Stimulated activated effector memory CD8-positive, alpha-beta T cell treated with anti-CD3 and anti-CD28 coated beads, Interleukin-12 subunit alpha, Interleukin-12 subunit beta, amount 100 ng/mL, for 72 hours (primary cell): ENCODE results near the gene ZW10.
"Not testable (repeated sequence)": the region's sequence is repeated elsewhere in the genome, so short reads cannot be mapped to it uniquely, and the experiment has no call there.

Source experiments
- ATAC-seq: fragments of 150-1000 bp; cut with Tn5 transposase; 2 replicates; pipeline ENCODE4 v1.10.0; 2021
- DNase-seq, 2 donors: peaks; one replicate each; pipeline ENCODE4 v3.0.0; 2021 to 2022; ENCODE audit warnings: low spot score in 2 of 2
- H3K27ac Mint-ChIP-seq: one replicate; pipeline ENCODE4 v1.8.0; 2022; ENCODE audit warnings: mild to moderate bottlenecking, mixed read lengths
- H3K36me3 Mint-ChIP-seq: one replicate; pipeline ENCODE4 v1.8.0; 2022; ENCODE audit warnings: mild to moderate bottlenecking, mixed read lengths
- H3K4me1 Mint-ChIP-seq: one replicate; pipeline ENCODE4 v1.8.0; 2022; ENCODE audit warnings: mixed read lengths
- H3K4me3 Mint-ChIP-seq: one replicate; pipeline ENCODE4 v1.8.0; 2022; ENCODE audit warnings: mild to moderate bottlenecking, mixed read lengths
- H3K9me3 Mint-ChIP-seq: one replicate; pipeline ENCODE4 v1.8.0; 2022; ENCODE audit warnings: mixed read lengths

Gene ZW10, protein sequence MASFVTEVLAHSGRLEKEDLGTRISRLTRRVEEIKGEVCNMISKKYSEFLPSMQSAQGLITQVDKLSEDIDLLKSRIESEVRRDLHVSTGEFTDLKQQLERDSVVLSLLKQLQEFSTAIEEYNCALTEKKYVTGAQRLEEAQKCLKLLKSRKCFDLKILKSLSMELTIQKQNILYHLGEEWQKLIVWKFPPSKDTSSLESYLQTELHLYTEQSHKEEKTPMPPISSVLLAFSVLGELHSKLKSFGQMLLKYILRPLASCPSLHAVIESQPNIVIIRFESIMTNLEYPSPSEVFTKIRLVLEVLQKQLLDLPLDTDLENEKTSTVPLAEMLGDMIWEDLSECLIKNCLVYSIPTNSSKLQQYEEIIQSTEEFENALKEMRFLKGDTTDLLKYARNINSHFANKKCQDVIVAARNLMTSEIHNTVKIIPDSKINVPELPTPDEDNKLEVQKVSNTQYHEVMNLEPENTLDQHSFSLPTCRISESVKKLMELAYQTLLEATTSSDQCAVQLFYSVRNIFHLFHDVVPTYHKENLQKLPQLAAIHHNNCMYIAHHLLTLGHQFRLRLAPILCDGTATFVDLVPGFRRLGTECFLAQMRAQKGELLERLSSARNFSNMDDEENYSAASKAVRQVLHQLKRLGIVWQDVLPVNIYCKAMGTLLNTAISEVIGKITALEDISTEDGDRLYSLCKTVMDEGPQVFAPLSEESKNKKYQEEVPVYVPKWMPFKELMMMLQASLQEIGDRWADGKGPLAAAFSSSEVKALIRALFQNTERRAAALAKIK

DNA sequence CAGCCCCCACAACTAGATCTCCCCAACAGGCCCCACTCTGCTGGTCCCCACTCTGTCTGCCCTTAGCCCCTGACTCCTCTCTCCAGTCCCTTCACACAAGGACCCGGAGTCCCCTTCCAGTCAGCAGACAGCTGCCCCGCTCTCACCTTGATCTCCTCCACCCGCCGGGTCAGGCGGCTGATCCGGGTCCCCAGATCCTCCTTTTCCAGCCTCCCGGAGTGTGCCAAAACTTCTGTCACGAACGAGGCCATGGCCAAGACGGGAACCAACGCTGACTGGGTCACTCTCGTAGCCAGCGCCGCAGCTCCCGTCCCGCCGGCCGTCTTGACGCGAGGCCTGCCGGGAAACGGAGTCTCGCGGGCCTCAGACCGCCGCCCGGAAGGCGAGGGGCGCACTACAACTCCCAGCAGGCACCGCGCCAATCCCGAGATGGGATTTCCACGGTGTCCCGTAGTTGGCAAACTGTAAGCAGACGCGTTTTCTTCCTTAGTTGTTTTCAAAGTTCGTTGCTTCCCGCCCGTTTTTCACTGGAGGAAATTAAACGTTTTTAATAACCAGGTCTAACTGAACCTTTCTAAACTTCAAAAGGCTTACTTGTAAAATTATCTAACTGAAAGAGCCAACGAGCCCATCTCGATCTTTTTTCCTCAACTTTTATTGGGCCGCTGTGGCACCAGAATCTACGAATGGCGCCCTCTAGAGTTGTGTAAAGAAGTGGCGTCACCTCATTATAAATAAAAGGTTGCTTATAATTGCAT lies at the start of gene ZW10:
Gene ZW10, minus strand, starts transcription at position 277 of the 758 bp plus-strand sequence. Its CDS starts 26 bp downstream, at position 251.
- Mint-ChIP-seq H3K4me1 (peaks cover 25% of the 10 kb centered on the region), H3K9me3 (no peaks in the 10 kb centered on the region), H3K4me3 (peak within 1 kb of the TSS; percentile 100), H3K36me3 (peaks cover 35% of the 10 kb centered on the region), H3K27ac (peak within 1 kb of the TSS; percentile 98)
- DNase-seq (peak; percentile 84 to 94), ATAC-seq (peak; percentile 99)

DNA sequence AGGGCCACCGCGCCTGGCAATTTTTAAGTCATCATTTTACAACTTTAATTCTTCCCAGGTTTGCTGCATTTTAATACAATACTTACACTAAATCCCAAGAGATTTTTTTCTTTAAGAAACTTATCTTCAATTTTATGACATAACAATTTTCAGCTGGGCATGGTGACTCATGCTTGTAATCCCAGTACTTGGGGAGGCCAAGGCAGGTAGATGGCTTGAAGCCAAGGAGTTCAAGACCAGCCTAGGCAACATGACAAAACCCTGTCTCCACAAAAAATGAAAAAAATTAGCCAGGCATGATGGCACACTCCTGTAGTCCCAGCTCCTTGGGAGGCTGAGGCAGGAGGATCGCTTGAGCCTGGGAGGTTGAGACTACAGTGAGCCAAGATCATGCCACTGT lies 44.9 kb upstream of the ZW10 start:
- Mint-ChIP-seq H3K36me3 (peaks cover 88% of the 10 kb centered on the region), H3K27ac (no peak overlapping the region), H3K4me1 (no peaks in the 10 kb centered on the region), H3K9me3 (no peaks in the 10 kb centered on the region), H3K4me3 (no peak overlapping the region)
- ATAC-seq (no peak), DNase-seq (no peak)

DNA sequence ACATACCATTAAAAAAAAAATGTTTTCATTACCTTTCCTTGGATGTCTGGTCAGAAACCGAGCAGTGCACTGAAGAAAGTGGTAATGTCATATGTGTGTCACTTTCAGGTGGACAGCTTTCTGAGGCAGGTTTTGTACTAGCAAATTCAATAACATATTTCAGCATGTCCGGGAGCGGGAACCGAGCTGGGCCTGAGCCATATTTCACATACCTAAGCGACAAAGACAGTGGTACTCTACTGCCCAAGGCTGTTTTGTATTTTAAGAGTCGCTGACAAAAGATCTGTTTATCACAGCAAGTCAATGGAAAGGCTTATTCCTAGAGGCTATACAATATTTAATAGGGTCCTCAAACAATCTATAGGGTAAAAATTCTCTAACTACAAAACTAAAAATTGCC lies 44.1 kb upstream of the ZW10 start:
- DNase-seq (no peak), ATAC-seq (no peak)
- Mint-ChIP-seq H3K36me3 (peaks cover 88% of the 10 kb centered on the region), H3K4me3 (no peak overlapping the region), H3K4me1 (no peaks in the 10 kb centered on the region), H3K9me3 (no peaks in the 10 kb centered on the region), H3K27ac (no peak overlapping the region)

DNA sequence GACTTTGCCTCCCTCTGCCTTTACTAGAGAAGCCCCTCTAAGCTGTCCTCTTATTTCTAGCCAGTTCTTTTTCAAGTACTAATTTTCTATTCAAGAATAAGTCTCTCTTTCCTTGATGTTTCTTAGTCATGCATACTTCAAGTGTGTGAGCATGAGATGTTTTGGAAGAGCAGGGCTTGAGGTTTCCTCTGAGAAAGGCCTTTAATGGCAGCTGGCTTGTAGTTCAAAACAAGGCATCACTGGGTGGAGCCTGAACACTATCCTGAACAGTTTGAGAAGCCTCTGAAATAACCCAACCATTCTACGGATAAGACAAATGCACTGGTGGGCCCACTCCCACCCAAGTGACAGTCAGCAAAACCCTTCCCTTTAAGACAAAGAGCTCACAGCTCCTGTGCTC lies 43.7 kb upstream of the ZW10 start:
- no peak for ATAC-seq
- no peak overlapping the region for H3K27ac Mint-ChIP-seq
- peaks cover 88% of the 10 kb centered on the region for H3K36me3 Mint-ChIP-seq
- H3K4me1 Mint-ChIP-seq, result no peaks in the 10 kb centered on the region
- DNase-seq, result no peak
- H3K4me3 Mint-ChIP-seq, result no peak overlapping the region
- no peaks in the 10 kb centered on the region for H3K9me3 Mint-ChIP-seq

DNA sequence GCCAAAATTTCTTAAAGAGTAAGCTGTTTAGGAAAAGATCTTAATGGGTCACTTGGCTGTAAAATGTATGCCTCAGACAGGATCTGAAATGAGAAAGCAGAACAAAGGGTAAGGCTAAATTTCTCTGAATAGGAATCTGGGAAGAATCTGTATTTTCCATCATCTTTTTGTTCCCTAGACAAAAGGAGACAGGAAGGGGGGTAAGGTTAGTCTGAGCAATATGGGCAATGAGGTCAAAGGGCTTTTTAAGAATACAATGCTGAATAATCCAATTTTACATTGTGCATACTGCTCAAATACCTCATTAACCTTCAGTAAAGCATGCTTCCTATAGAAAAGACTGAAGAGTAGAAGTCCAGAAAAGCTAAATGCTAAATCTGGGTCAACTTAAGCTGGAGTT lies 40.7 kb upstream of the ZW10 start:
- Mint-ChIP-seq H3K4me1 (no peaks in the 10 kb centered on the region), H3K36me3 (peaks cover 88% of the 10 kb centered on the region), H3K9me3 (no peaks in the 10 kb centered on the region), H3K27ac (peak overlapping the region; percentile 35), H3K4me3 (no peak overlapping the region)
- DNase-seq (no peak), ATAC-seq (no peak)

DNA sequence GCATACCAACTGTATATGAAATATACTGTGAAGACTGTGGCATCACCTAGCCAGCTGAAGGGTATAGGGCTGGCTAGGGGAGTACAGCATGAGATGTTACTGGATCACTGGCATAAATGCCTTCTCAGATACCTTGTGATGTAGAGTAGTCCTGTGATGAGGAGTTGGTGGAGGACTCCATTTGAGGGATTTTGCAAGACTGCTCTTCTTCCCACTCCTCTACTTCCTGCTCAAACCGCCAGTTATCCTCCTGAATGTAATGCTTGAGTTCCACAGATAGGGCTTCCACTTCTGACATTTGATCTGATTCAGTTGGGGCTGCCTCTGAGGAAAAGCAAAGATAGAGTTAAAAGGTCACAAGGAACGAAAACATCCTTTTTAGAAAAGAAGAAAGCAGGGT lies 35.4 kb upstream of the ZW10 start:
- Mint-ChIP-seq H3K9me3 (no peaks in the 10 kb centered on the region), H3K36me3 (peaks cover 100% of the 10 kb centered on the region), H3K27ac (peak overlapping the region; percentile 20), H3K4me1 (no peaks in the 10 kb centered on the region), H3K4me3 (no peak overlapping the region)
- DNase-seq, result no peak
- no peak for ATAC-seq

DNA sequence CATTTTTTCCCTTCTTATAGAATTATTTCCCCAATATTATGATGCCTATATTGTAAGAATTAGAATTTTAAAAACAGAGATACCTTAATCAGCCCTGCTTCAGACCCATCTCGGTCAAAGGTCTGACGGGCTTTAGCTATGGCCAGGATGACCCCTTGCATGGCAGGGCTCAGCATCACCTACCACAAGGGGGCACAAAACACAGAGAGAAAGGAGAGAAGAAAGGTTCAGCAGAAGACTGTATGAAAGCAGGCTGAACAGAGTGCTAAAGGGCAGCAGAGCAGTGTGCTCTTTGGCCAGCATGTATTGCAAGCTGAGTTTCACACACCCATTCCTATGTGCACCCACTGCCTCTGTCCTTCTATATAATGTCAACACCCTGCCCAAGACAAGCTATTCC lies 32.9 kb upstream of the ZW10 start:
- no peaks in the 10 kb centered on the region for H3K4me1 Mint-ChIP-seq
- H3K4me3 Mint-ChIP-seq, result no peak overlapping the region
- H3K27ac Mint-ChIP-seq, result peak overlapping the region; percentile 29
- H3K9me3 Mint-ChIP-seq, result no peaks in the 10 kb centered on the region
- DNase-seq (no peak), ATAC-seq (no peak)
- H3K36me3 Mint-ChIP-seq, result peaks cover 100% of the 10 kb centered on the region

DNA sequence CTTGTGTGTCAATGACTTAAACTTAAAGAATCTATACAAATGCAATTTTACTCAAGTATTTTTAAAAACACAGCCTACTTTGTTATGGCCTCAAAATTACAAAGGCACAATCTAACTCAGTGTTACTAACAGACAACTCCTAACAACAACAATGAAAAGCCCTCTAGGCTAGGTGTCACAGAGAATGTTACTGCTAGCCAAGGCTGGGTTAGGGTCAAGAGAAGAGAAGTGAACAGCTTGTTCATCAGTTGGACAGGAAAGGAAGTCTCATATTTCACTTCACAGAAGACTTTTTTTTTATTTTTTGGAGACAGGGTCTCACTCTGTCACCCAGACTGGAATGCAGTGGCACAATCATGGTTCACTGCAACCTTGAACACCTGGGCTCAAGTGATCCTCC lies 32.1 kb upstream of the ZW10 start:
- Mint-ChIP-seq H3K27ac (no peak overlapping the region), H3K36me3 (peaks cover 100% of the 10 kb centered on the region), H3K4me3 (no peak overlapping the region), H3K9me3 (no peaks in the 10 kb centered on the region), H3K4me1 (no peaks in the 10 kb centered on the region)
- ATAC-seq (no peak), DNase-seq (no peak)

DNA sequence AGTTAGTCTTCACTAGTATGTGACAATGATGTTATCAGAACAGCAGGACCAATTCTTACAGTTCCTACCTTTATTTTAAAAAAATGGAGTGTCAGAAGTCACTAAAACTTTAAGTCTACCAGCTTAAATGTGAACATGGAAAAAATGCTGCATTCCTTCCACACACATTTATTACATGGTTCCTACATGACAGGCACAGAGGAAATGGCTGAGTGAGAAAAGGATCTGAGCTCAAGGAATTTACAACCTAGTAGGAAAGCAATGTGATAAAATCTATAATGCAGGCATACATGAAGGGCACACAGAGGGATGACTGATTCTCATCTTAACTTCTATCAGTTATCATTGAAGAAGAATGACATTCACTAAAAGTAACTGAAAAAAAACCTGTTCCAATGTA lies 29.1 kb upstream of the ZW10 start:
- no peak for DNase-seq
- Mint-ChIP-seq H3K4me1 (no peaks in the 10 kb centered on the region), H3K27ac (no peak overlapping the region), H3K36me3 (peaks cover 100% of the 10 kb centered on the region), H3K4me3 (no peak overlapping the region), H3K9me3 (no peaks in the 10 kb centered on the region)
- no peak for ATAC-seq

DNA sequence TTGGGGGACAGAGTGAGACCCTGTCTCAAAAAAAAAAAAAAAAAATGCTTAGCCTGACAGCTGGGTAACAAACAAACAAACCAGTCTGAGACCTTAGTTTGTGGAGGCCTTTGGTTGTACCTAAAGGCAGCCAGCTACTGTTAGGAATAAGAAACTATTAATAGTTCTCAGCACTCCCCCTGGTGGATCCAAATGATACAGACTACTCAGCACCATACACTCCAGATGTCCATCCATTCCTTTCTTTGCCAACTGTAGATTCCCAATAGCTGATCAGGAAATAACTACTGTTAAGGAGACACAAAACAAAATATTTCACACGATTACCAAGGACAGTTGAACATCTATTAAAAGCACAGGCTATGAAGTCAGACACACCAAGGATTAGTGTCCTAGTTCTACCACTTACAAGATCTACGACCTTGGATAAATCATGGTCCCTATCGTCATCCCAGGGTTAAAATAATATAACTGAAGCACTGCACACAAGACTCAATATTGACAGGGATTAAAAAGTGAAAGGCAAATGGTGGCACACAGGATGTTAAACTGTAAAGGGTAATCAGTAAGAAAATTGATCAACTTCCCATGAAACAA lies 23.3 kb upstream of the ZW10 start:
- DNase-seq (no peak), ATAC-seq (peak; percentile 55)
- no peaks in the 10 kb centered on the region for H3K4me1 Mint-ChIP-seq
- H3K27ac Mint-ChIP-seq, result no peak overlapping the region
- peaks cover 52% of the 10 kb centered on the region for H3K36me3 Mint-ChIP-seq
- no peak overlapping the region for H3K4me3 Mint-ChIP-seq
- no peaks in the 10 kb centered on the region for H3K9me3 Mint-ChIP-seq

DNA sequence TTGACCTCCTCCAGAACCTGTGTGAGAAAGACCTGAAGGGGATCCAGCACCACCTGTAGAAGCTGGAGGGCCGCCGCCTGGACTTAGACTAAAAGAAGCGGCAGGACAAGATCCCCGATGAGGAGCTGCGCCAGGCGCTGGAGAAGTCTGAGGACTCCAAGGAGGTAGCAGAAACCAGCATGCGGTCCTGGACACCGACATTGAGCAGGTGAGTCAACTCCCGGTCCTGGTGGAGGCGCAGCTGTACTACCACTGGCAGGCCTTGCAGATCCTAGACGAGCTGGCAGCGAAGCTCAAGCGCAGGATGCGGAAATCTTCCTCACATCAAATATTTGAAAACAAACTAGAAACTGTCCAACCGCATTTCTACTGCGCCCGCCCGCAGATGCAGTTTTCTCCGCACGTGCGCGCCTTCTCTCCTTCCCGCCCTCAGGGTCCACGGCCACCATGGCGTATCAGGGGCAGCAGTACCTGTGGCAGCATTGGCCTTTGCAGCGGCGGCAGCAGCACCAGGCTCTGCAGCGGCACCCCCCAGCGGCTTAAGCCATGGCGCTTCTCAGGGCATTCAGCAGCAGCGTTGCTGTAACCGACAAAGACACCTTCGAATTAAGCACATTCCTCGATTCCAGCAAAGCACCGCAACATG lies 16.3 kb upstream of the ZW10 start:
- no peak for DNase-seq
- no peaks in the 10 kb centered on the region for H3K4me1 Mint-ChIP-seq
- no peak for ATAC-seq
- no peaks in the 10 kb centered on the region for H3K36me3 Mint-ChIP-seq
- no peaks in the 10 kb centered on the region for H3K9me3 Mint-ChIP-seq
- no peak overlapping the region for H3K27ac Mint-ChIP-seq
- H3K4me3 Mint-ChIP-seq, result no peak overlapping the region

DNA sequence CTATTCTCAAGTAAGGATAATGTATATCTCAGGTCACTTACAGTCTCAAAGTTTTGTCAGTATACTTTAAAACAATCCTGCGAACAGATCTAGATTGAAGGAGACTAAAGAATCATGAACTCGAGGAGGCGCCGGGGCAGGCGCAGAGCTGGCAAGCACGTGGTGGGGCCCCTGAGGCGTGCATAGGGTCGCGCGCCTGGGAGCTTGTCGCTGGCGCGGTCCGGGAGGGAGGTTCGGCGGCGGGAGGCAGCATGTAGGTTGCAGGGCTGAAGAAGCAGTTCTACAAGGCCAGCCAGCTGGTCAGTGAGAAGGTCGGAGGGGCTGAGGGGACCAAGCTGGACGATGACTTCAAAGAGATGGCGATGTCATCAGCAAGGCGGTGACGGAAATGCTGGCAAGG lies 15.5 kb upstream of the ZW10 start:
- H3K4me3 Mint-ChIP-seq, ATAC-seq, DNase-seq, H3K4me1 Mint-ChIP-seq, H3K36me3 Mint-ChIP-seq, H3K27ac Mint-ChIP-seq, H3K9me3 Mint-ChIP-seq: not testable (repeated sequence)

DNA sequence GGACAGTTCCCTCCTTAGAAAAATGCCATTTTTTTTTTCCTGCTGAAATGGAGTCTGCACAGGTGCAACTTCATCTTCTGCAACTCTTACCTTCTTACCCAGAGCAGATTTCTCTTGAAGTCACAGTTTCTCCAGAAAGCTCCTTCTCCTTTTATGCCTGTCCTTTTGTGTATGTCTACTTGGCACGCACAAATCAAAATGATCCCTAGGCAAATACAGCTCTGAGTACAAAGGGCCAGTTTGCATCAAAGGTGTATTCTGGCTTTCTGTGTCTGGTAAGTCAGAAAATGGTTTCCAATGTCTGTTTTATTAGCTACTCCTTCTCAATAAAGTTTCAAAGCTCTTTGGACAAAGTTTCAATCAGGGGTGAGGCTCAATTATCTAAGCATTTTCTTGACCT lies 8.6 kb upstream of the ZW10 start:
- H3K36me3 Mint-ChIP-seq, result no peaks in the 10 kb centered on the region
- H3K27ac Mint-ChIP-seq, result no peak overlapping the region
- H3K9me3 Mint-ChIP-seq, result no peaks in the 10 kb centered on the region
- H3K4me1 Mint-ChIP-seq, result no peaks in the 10 kb centered on the region
- ATAC-seq (no peak), DNase-seq (no peak)
- H3K4me3 Mint-ChIP-seq, result no peak overlapping the region

DNA sequence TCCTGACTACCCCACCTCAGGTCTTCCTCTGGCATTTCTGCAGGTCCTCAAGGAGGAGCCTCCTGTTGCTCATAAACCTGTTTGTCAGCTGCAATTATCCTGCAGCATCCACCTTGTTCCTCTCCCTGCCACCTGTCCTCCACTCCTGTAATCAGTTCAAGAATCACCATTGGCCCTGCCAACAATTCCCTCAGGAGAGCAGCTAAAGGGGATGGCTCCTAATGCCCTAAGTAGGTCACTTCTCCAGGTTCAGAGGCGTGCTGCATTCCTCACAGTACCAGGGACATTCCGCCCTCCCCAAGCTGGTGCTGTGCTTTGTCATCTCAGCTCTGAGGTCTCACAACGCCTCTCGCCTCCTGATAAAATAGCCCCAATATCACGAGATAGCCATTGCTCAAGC lies 8.2 kb upstream of the ZW10 start:
- no peak overlapping the region for H3K27ac Mint-ChIP-seq
- DNase-seq, result no peak
- H3K36me3 Mint-ChIP-seq, result no peaks in the 10 kb centered on the region
- H3K4me1 Mint-ChIP-seq, result no peaks in the 10 kb centered on the region
- ATAC-seq, result no peak
- no peak overlapping the region for H3K4me3 Mint-ChIP-seq
- H3K9me3 Mint-ChIP-seq, result no peaks in the 10 kb centered on the region

DNA sequence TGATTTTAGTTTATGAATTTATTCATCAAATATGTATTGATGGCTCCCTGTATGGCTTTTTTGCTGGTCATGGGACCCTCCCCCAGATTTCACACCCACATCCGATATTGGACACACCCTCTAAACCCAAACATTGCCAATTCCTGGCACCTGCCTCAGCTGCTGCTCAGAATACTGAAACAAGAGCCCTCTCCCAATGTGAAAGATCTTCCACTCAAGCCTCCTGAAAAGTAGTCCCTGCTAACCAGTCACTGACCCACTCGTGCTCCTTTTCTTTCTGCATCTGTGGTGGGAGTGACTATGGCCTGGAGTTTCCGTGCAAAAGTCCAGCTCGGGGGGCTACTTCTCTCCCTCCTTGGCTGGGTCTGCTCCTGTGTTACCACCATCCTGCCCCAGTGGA lies 6.0 kb upstream of the ZW10 start, which contains the start of gene CLDN25:
Gene CLDN25, plus strand, starts transcription at position 301 of the 400 bp plus-strand sequence. Its CDS starts 0 bp downstream, at position 301.
- Mint-ChIP-seq H3K4me1 (peaks cover 2% of the 10 kb centered on the region), H3K4me3 (no peak within 1 kb of the TSS), H3K27ac (no peak within 1 kb of the TSS), H3K9me3 (no peaks in the 10 kb centered on the region), H3K36me3 (no peaks in the 10 kb centered on the region)
- ATAC-seq, result no peak
- no peak for DNase-seq
